IMR-90 (cell line): ENCODE measurements around the gene ILDR2.

Source experiments
- BHLHE40 ChIP-seq: fragments of 150-350 bp; IDR thresholded peaks from 2 replicates; pipeline ENCODE4 v1.6.1; 2016; ENCODE audit warnings: mild to moderate bottlenecking, low read depth, low read length
- CHD1 ChIP-seq: IDR thresholded peaks from 2 replicates; pipeline ENCODE4 v1.6.1; 2012; ENCODE audit warnings: low read depth, low read length, improper control_type of control experiment
- MAZ ChIP-seq: IDR thresholded peaks from 2 replicates; pipeline ENCODE4 v1.6.1; 2012; ENCODE audit warnings: low read depth, mild to moderate bottlenecking, low read length, improper control_type of control experiment, moderate library complexity, borderline replicate concordance
- POLR2A ChIP-seq: IDR thresholded peaks from 2 replicates; pipeline ENCODE4 v1.6.1; 2012; ENCODE audit warnings: mild to moderate bottlenecking, low read depth, low read length
- RAD21 ChIP-seq: IDR thresholded peaks from 2 replicates; pipeline ENCODE4 v1.6.1; 2012; ENCODE audit warnings: low read length, improper control_type of control experiment
- TF ChIP-seq, protein P1 (sequence below): fragments of 150-350 bp; IDR thresholded peaks from 2 replicates; pipeline ENCODE4 v1.6.1; 2016; ENCODE audit warnings: low read depth, mild to moderate bottlenecking, low read length, moderate library complexity, borderline replicate concordance
- TF ChIP-seq, protein P2 (sequence below): conservative IDR thresholded peaks from 2 replicates; pipeline ENCODE4 v1.5.1; 2012; ENCODE audit warnings: mild to moderate bottlenecking, low read depth, low read length, improper control_type of control experiment

DNA sequence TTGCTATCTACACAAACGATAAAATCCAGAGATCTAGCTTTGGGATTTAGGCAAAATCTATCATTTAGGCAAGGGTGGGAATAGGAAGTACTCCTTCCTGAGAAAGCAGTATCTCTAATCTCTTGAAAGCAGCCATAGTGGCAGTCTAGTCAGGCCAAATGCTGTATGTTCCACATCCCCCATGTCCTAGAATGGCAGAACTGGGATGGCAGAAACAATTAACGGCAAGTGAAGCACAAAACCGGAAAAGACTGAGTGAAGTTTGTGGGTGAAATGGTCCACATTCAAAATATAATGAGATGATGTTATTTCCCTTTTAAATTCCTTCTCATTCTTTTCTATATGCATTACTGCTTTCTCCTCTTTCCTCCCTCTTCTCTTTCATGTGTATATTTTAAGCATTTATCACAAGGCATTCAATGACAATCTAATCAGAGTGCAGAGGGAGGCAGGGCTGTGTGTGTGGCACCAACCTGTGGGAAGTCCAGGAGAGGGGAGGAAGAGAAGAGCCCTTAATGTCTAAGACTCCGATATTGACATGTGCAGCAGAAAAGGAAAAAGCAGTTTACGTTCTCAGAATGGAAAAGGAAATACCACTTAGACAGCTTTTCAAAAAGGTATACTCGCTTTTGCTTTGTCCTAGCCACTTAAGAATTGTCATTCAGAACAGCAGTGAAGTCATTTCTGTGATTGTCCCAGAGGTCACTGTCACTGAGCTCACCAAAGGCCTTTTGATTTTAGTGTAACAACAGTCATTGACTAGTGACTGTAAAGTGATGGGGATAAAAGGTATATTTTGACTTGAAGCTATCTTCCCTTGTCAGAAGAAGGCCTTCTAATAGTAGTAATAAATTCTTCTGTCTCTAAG lies 57.0 kb downstream of the ILDR2 start:
- TF ChIP-seq, protein P1, sequence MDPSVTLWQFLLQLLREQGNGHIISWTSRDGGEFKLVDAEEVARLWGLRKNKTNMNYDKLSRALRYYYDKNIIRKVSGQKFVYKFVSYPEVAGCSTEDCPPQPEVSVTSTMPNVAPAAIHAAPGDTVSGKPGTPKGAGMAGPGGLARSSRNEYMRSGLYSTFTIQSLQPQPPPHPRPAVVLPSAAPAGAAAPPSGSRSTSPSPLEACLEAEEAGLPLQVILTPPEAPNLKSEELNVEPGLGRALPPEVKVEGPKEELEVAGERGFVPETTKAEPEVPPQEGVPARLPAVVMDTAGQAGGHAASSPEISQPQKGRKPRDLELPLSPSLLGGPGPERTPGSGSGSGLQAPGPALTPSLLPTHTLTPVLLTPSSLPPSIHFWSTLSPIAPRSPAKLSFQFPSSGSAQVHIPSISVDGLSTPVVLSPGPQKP = no peak
- TF ChIP-seq POLR2A (no peak), BHLHE40 (no peak), CHD1 (no peak), RAD21 (no peak), MAZ (no peak)
- TF ChIP-seq, protein P2, sequence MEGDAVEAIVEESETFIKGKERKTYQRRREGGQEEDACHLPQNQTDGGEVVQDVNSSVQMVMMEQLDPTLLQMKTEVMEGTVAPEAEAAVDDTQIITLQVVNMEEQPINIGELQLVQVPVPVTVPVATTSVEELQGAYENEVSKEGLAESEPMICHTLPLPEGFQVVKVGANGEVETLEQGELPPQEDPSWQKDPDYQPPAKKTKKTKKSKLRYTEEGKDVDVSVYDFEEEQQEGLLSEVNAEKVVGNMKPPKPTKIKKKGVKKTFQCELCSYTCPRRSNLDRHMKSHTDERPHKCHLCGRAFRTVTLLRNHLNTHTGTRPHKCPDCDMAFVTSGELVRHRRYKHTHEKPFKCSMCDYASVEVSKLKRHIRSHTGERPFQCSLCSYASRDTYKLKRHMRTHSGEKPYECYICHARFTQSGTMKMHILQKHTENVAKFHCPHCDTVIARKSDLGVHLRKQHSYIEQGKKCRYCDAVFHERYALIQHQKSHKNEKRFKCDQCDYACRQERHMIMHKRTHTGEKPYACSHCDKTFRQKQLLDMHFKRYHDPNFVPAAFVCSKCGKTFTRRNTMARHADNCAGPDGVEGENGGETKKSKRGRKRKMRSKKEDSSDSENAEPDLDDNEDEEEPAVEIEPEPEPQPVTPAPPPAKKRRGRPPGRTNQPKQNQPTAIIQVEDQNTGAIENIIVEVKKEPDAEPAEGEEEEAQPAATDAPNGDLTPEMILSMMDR = no peak
